GM12878 (cell line): ENCODE data around the gene CLIC5.

ENCODE experiments used
- ATF3 ChIP-seq: IDR thresholded peaks from 2 replicates; pipeline ENCODE4 v1.6.1; 2011; ENCODE audit warnings: low read depth, mild to moderate bottlenecking, low read length, moderate library complexity, borderline replicate concordance; ENCODE audit errors: extremely low read depth
- CBX3 ChIP-seq: fragments of 200-600 bp; sonication (generic); IDR thresholded peaks from 2 replicates; pipeline ENCODE4 v1.6.1; 2016; ENCODE audit warnings: low read depth, borderline replicate concordance
- EP300 ChIP-seq, 2 experiments: fragments of 150-350 bp in 1 of 2; IDR thresholded peaks; 2 replicates each; pipeline ENCODE4 v1.6.1; 2011 to 2012; ENCODE audit warnings: low read depth in 2 of 2, low read length in 2 of 2, borderline replicate concordance in 1 of 2, improper control_type of control experiment in 1 of 2, inconsistent platforms in 1 of 2; ENCODE audit not compliant: control insufficient read depth in 1 of 2
- MYC ChIP-seq: IDR thresholded peaks from 2 replicates; pipeline ENCODE4 v1.6.1; 2011; ENCODE audit warnings: mild to moderate bottlenecking, low read length, moderate library complexity, inconsistent platforms; ENCODE audit not compliant: insufficient read depth, insufficient replicate concordance, insufficient read length, severe bottlenecking
- NFYA ChIP-seq: IDR thresholded peaks from 2 replicates; pipeline ENCODE4 v1.6.1; 2011; ENCODE audit warnings: low read depth, mild to moderate bottlenecking, low read length, improper control_type of control experiment, borderline replicate concordance
- NR2C2 ChIP-seq: IDR thresholded peaks from 2 replicates; pipeline ENCODE4 v1.6.1; 2011; ENCODE audit warnings: borderline replicate concordance, low read depth; ENCODE audit not compliant: control insufficient read depth, insufficient read length
- PKNOX1 ChIP-seq: fragments of 450-650 bp; IDR thresholded peaks from 2 replicates; pipeline ENCODE4 v1.6.1; 2016; ENCODE audit warnings: mild to moderate bottlenecking
- POLR2A ChIP-seq: IDR thresholded peaks from 2 replicates; pipeline ENCODE4 v1.6.1; 2011; ENCODE audit warnings: low read depth, mild to moderate bottlenecking, low read length
- POLR2AphosphoS2 ChIP-seq: IDR thresholded peaks from 2 replicates; pipeline ENCODE4 v1.6.1; 2011; ENCODE audit warnings: low read depth, mild to moderate bottlenecking, low read length, improper control_type of control experiment, moderate library complexity
- REST ChIP-seq: IDR thresholded peaks from 2 replicates; pipeline ENCODE4 v1.6.1; 2012; ENCODE audit warnings: mild to moderate bottlenecking, low read depth, low read length
- TBL1XR1 ChIP-seq: IDR thresholded peaks from 2 replicates; pipeline ENCODE4 v1.6.1; 2012; ENCODE audit warnings: low read depth, low read length, improper control_type of control experiment
- ZBTB40 ChIP-seq: fragments of 450-650 bp; IDR thresholded peaks from 2 replicates; pipeline ENCODE4 v1.6.1; 2016; ENCODE audit warnings: mild to moderate bottlenecking, moderate library complexity, borderline replicate concordance
- TF ChIP-seq, protein P1 (sequence below), 3 experiments: IDR thresholded peaks in 2 of 3; conservative IDR thresholded peaks in 1 of 3; 2 replicates each; pipeline ENCODE4 v1.5.1; 2011; ENCODE audit warnings: low read depth in 3 of 3, low read length in 3 of 3, mild to moderate bottlenecking in 3 of 3, control low read depth in 2 of 3, moderate library complexity in 2 of 3, inconsistent platforms in 1 of 3, mixed read lengths in 1 of 3; ENCODE audit not compliant: control insufficient read depth in 2 of 3, insufficient read depth in 1 of 3; ENCODE audit errors: extremely low read depth in 1 of 3
- TF ChIP-seq, protein P2 (sequence below): fragments of 450-650 bp; conservative IDR thresholded peaks from 2 replicates; pipeline ENCODE4 v1.6.1; 2017; ENCODE audit warnings: mild to moderate bottlenecking, moderate library complexity

- TF ChIP-seq ZBTB40 (no peak), NR2C2 (no peak), POLR2A (no peak), TBL1XR1 (no peak), ATF3 (no peak), PKNOX1 (no peak), NFYA (no peak), CBX3 (no peak), EP300 (IDR thresholded peaks at IDR 0.05; ENCODE audit: borderline replicate concordance in 1 of 2, control insufficient read depth in 1 of 2, low read depth in 2 of 2, low read length in 2 of 2) (no peak), REST (no peak), POLR2AphosphoS2 (no peak), MYC (no peak)
- TF ChIP-seq, protein P1, sequence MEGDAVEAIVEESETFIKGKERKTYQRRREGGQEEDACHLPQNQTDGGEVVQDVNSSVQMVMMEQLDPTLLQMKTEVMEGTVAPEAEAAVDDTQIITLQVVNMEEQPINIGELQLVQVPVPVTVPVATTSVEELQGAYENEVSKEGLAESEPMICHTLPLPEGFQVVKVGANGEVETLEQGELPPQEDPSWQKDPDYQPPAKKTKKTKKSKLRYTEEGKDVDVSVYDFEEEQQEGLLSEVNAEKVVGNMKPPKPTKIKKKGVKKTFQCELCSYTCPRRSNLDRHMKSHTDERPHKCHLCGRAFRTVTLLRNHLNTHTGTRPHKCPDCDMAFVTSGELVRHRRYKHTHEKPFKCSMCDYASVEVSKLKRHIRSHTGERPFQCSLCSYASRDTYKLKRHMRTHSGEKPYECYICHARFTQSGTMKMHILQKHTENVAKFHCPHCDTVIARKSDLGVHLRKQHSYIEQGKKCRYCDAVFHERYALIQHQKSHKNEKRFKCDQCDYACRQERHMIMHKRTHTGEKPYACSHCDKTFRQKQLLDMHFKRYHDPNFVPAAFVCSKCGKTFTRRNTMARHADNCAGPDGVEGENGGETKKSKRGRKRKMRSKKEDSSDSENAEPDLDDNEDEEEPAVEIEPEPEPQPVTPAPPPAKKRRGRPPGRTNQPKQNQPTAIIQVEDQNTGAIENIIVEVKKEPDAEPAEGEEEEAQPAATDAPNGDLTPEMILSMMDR (IDR thresholded peaks at IDR 0.05 in 2 of 3, conservative IDR thresholded peaks at IDR 0.05 in 1 of 3; ENCODE audit: control insufficient read depth in 2 of 3, extremely low read depth in 1 of 3, insufficient read depth in 1 of 3, low read depth in 3 of 3, low read length in 3 of 3): no peak
- TF ChIP-seq, protein P2, sequence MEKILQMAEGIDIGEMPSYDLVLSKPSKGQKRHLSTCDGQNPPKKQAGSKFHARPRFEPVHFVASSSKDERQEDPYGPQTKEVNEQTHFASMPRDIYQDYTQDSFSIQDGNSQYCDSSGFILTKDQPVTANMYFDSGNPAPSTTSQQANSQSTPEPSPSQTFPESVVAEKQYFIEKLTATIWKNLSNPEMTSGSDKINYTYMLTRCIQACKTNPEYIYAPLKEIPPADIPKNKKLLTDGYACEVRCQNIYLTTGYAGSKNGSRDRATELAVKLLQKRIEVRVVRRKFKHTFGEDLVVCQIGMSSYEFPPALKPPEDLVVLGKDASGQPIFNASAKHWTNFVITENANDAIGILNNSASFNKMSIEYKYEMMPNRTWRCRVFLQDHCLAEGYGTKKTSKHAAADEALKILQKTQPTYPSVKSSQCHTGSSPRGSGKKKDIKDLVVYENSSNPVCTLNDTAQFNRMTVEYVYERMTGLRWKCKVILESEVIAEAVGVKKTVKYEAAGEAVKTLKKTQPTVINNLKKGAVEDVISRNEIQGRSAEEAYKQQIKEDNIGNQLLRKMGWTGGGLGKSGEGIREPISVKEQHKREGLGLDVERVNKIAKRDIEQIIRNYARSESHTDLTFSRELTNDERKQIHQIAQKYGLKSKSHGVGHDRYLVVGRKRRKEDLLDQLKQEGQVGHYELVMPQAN: no peak
Observed at GRCh38 chr6:46024124-46024769, 8.6 kb upstream of the CLIC5 start.
